ENCODE measurements around the gene PRR11.
"Not testable (repeated sequence)": the region's sequence is repeated elsewhere in the genome, so short reads cannot be mapped to it uniquely, and the experiment has no call there.

Gene PRR11

DNA sequence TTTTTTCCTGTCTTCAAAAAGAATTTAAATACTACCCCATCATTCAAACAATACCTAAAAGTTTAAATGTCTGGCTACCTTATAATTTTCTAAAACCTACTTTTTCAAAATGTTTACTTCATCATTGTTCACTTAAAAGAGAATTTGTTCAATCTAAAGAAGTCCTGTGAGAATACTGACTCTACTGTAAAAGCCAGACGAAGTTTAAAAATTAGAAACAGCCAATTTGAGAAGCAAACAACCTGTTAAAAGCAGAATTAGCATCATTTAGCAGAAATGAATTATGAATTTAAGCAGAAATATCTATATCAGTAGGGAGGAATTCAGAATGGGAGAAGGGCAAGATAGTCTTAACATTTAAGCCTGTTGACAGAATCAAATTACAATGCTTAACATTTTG, 2.6 kb upstream of the PRR11 start:
- DNase-seq (ENCODE audit: low spot score): no peak

DNA sequence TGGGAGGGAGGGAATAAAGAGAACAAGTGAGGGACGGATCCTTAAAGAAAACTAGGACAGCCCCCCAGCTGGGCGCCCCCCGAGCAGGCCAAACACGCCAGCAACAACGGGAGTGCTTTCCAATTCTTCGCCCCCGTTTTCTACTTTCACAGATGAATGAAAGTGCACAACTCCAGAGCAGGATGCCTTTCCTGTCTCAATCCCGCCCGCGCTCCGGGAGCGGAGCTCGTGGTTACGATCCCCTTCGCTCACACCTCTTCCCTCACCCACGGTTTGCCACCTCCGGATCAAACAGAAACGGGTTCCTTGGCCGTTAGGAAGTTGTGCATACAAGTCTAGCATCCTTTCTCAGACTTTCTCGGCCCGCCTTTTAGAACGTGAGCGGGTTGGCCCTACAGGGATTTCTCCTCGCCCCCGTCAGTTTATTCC, 1.2 kb upstream of the PRR11 start:
- DNase-seq (ENCODE audit: low spot score): peak; percentile 60

DNA sequence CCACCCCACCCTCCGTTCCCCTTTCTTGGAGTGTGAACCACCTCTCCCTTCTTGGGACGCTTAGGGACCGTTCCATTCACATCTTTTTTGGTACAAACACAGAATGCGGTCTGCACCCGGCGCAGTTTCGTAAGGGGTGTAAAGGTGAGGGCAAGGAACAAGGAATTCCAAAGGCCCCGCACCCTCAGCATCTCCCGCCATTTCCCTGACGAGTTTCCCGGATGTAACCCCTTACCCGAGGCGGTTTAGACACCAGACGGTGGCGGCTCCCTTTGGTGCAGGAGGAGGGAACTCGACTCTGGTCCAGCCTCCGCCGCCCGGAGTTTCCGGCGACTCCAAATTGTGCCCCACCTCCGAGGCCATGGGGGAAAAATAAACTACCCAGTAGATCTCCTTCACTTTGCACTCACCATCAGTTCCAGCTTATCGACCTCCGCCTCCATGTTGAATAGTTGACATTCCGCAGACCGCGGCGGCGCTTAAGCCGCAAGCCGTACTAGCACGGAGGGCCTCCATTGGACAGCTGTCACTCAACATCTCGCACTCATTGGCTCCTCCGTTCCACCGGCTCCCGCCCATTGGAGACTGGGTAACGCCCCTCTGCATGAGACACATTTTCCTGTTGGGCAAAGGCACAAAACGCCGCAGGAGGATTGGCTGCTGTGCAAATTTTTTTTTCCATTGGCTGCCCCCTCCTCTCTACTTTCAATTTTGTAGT, 666 bp upstream of the PRR11 start, which contains the start of gene SKA2:
TSS of gene SKA2 (minus strand) at position 466 of the 718 bp plus-strand sequence. CDS start at position 443, 23 bp downstream.
- DNase-seq (ENCODE audit: low spot score): no peak

DNA sequence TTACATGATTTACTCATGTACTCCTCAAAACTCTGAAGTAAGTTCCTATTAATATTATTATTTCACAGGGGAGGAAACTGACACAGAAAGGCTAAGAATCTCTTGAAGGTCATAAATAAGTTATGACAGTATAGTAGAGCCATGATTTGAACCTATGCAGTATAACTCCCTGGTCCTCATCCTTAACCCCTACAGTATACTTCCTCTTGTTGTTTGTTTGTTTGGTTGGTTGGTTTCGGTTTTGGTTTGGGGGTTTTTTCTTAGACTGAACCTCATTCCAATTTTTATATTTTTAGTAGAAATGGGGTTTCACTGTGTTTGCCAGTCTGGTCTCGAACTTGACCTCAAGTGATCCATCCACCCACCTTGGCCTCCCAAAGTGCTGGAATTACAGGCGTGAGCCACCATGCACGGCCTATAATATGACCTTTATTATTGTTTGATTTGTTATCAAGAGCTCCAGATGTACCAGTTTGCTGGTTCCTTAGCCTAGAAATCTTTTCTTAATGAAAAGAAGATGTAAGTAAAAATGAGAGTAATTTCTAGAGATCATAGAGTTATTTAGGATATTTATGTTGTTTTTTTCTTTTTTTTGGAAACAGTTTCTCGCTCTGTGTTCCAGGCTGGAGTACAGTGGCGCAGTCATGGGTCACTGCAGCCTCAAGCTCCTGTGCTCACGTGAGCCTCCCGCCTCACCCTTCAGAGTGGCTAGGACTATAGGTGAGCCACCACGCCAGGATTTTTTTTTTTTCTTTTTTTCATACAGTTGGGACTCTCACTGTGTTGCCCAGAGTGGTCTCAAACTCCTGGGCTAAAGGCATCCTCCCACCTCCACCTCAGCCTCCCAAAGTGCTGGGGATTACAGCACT, 4.8 kb downstream of the PRR11 start:
- peak; percentile 21 for DNase-seq (ENCODE audit: low spot score)

DNA sequence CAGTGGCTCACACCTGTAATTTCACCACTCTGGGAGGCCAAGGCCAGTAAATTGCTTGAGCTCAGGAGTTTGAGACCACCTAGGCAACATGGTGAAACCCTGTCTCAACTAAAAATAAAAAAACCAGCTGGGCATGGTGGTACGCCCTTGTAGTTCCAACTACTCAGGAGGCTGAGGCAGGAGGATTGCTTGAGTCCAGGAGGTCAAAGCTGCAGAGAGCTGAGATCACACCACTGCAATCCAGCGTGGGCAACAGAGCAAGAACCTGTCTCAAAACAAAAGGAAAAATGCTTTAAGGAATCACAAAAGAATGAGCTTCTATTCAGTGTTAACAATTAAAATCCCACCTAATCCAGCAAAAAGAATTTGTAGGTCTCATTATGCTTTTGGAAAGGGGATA, 5.9 kb downstream of the PRR11 start:
- no peak for DNase-seq (ENCODE audit: low spot score)

DNA sequence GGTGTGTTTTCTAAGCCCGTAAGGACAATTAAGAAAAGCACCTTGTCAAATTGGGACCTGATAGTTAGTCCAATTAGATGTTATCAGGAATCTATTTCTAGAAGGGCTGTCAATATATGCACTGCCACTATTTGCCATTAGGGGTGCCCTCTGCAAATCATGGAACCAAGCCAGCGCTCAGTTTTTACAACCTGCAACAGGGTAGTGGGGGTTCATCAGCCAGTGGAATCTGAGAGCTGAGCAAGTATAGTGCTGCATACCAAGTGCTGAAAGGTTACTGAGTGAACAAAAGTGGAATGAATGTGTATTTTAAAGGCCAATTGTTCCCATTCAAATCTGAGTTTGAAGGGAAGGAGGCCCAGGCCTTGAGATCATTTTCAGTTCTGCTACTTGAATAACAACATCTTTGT, 10.4 kb downstream of the PRR11 start:
- no peak for DNase-seq (ENCODE audit: low spot score)

DNA sequence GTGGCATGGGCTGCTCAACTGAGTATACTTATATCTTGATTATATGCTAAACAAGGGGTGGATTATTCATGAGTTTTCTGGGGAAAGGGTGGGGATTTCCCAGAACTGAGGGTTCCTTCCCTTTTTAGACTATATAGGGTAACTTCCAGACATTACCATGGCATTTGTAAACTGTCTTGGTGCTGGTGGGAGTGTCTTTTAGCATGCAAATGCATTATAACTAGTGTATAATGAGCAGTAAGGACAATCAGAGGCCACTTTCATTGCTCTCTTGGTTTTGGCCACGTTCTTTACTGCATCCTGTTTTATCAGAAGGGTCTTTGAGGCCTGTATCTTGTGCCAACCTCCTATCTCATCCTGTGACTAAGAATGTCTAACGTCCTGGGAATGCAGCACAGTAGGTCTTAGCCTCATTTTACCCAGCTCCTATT, 12.0 kb downstream of the PRR11 start:
- DNase-seq (ENCODE audit: low spot score): peak; percentile 26

DNA sequence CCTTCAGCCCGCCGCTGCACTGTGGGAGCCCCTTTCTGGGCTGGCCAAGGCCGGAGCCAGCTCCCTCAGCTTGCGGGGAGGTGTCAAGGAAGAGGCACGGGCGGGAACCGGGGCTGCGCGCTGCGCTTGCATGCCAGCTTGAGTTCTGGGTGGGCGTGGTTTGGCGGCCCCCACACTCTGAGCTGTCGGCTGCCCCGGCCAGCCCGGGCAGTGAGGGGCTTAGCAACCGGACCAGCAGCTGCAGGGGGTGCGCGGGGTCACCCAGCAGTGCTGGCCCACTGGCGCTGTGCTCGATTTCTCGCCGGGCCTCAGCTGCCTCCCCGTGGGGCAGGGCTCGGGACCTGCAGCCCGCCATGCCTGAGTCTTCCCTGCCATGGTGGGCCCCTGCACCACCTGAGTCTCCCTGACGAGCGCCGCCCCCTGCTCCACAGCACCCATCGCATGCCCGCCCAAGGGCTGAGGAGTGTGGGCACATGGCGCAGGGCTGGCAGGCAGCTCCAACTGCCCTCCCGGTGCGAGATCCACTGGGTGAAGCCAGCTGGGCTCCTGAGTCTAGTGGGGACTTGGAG, 17.0 kb downstream of the PRR11 start:
- DNase-seq (ENCODE audit: low spot score): no peak

DNA sequence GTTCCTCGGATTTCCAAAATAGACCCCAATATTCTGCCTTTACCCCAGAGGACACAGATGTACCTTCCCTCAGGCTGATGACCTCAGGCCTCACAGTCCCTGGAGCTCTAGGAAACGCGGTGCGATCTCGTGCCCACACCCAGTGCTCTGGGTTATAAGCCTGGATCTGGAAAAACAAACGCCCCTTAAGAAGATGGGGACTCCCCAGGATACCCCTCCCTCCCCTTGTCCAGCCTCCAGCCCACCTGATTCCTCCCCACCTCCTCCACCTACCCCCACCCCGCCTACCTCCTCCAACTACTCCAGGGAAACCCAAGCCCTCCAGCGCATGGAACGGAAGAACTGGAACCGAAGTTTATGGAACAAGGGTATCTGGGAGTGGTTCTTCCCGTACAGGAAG, 19.1 kb downstream of the PRR11 start:
- DNase-seq (ENCODE audit: low spot score): no peak

DNA sequence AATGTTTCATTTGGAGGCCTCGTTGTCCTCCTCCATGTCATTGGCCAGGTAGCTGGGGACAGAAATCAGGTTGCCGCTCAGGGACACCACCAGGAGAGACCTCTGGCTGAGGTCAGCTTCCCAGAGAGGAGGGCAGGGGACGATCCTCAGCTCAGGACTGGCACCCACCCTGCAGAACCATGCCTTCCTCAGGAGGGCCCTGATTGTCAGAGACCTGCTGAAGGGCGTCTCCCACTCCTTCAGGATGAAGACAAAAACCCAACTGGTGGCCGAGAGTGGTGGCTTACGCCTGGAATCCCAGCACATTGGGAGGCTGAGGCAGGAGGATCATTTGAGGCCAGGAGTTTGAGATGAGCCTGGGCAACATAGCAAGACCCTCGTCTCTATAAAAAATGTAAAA, 19.5 kb downstream of the PRR11 start:
- no peak for DNase-seq (ENCODE audit: low spot score)

DNA sequence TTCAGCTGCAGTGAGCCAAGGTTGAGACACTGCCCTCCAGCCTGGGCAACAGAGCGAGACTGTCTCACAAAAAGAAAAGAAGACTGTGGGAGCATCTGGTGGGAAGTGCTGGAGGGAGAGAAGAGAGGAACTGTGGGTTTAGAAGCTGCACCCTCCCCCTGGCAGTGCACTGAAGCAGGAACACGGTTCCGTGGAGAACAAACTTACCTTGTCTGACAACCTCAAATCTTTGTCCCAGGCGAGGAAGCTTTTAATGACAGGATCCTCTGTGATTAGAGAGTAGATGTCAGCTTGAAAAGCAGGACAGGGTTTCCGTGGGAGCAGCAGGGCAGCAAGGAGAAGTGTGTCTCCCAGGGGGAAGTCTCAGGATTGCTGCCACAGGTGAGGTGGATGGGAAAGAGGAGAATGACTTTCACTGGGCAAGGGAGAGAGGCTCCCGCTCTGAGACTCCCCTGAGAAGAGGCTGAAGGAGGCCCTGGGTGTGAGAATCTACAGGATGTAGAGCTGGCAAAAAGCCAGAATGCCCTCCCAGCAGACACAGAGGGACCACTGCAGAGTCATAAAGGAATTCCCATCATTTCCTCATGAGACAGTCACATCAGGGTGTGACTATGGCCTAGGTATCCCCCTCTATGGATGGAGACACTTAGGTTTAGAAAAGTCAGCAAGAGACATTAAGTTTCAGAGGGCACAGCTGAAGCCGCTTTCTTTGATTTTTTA, 22.9 kb downstream of the PRR11 start:
- DNase-seq (ENCODE audit: low spot score): peak; percentile 59

DNA sequence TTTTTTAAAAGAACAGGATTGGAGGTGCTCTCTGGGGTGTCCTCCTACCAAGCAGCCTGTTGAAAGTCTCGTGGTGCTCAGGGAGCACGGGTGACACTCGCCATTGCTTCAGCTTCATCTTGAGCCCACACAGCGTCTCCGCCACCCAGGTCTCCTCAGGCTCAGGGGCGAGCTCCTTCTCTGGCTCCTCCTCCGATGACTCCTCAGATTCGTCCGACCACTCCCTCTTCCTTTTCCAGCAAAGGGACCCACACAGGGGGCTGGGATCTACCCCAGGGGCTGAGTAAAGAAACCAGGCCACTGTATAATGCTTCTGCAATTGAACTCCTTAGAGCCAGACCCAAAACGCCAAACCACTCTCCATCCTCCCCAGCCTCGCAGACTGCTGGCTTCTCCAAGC, 24.1 kb downstream of the PRR11 start:
- DNase-seq (ENCODE audit: low spot score): not testable (repeated sequence)

DNA sequence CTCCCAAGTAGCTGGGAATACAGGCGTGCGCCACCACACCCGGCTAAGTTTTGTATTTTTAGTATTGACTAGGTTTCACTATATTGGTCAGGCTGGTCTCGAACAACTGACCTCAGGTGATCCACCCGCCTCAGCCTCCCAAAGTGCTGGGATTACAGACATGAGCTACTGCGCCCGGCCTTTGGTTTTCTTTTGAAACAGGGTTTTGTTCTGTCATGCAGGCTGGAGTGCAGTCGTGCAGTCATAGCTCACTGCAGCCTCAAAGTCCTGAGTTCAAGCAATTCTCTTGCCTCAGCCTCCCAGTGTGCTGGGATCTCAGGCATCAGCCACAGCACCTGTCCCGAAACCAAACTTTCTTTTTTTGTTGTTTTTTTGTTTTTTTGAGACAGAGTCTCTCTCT, 25.1 kb downstream of the PRR11 start:
- DNase-seq (ENCODE audit: low spot score): no peak

DNA sequence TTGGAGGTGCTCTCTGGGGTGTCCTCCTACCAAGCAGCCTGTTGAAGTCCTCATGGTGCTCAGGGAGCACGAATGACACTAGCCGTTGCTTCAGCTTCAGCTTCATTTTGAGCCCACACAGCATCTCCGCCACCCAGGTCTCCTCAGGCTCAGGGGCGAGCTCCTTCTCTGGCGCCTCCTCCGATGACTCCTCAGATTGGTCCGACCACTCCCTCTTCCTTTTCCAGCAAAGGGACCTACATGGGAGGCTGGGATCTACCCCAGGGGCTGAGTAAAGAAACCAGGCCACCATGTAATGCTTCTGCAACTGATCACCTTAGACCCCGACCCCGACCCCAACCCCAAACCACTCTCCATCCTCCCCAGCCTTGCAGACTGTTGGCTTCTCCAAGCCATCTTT, 25.9 kb downstream of the PRR11 start:
- DNase-seq (ENCODE audit: low spot score): no peak

DNA sequence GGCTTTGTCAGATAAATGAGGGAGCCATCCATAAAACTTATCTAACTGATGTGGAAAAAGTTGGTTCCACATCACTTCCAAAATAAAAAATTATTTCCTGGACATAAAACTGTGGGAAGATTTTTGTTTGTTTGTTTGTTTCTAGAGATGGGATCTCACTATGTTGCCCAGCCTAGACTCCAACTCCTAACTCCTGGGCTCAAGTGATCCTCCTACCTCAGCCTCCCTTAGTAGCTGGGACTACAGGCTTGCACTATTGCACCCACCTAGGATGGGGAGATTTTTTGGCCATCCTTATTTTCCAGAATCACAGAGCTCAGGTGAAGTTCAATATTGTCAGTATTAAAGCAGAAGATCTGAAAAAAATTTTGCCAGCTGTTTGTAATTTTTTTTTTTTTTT, 30.5 kb downstream of the PRR11 start:
- DNase-seq (ENCODE audit: low spot score): no peak

DNA sequence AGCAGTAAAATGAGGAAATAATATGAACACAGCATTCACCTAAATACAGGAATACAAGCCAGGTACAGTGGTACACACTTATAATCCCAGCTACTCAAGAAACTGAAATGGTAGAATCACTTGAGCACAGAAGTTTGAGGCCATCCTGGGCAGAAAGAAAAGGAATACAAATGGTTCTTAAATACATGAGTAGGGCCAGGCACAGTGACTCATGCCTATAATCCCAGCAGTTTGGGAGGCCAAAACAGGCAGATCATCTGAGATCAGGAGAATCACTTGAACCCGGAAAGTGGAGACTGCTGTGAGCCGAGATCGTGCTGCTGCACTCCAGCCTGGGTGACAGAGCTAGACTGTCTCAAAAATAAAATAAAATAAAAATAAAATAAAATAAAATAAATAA, 31.3 kb downstream of the PRR11 start:
- no peak for DNase-seq (ENCODE audit: low spot score)

DNA sequence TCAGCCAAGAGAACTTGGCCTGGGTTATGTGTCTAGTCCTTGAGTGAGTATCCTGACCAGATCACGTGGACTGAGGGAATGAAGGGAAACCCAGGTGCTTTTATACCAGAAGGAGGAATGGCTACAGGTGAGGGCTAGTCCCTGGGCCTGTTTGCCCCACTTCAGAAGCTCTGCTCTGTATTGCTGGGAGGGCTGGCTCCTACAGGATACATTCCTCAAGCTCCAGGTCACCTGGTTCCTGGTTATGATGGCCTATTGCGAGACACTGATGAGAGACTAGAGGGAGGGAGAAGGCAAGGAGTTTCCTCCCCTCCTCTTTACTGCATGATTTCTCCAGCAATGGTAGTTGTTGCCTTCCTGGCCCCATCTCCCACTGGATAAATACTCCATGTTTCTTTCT, 35.3 kb downstream of the PRR11 start:
- no peak for DNase-seq (ENCODE audit: low spot score)

DNA sequence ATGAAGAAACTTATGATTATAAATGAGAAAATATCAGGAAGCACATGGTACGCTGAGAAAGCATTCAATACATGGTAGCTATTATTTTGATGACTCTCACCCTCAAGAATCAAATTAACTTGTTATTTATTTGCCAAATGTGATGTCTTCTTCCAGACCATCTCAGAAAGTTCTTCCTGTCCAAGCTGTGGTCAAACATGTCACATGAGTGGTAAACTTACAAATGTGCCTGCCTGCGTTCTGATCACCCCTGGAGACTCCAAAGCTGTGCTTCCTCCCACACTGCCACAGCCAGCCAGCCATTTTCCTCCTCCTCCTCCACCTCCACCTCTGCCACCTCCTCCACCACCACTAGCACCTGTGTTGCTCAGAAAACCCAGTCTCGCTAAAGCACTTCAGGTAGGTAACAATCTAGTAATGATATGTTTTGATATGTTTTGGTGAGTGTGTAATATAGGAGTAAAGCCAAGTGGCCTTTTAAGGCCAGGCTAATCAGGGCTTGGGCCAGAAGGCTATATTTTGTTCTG, 37.9 kb downstream of the PRR11 start:
- no peak for DNase-seq (ENCODE audit: low spot score)

DNA sequence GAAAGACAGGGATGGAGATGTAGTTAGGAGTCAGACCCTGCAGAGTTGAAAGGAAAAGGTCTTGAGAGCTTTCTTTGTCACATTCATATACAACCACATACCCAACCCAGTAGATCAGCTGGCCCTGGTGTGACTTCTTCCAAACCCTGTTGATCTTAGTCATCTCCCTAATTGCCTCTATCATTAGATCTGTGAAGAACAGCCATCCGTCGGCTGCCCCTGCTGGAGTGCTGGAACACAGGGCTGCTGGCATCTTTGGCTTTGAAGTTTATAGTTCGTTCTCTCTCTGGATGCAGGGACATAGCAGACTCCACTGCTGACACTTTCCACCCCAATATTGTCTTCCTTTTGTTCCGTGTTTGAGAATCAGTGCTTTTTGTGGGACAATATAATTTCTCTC, 43.9 kb downstream of the PRR11 start:
- DNase-seq (ENCODE audit: low spot score): no peak

DNA sequence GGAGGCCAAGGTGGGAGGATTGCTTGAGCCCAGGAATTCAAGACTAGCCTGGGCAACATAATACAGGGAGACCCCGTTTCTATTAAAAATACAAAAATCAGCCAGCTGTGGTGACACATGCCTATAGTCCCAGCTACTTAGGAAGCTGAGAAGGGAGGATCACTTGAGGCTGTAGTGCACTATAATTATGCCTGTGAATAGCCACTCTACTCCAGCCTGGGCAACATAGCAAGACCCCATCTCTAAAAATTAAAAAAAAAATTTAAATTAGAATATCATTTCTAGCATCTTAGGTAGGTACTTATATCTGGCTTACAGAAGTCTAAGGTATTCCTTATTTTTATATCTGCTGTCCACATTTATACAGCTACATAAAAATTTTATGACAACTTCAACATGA, 46.8 kb downstream of the PRR11 start:
- DNase-seq (ENCODE audit: low spot score): no peak

DNA sequence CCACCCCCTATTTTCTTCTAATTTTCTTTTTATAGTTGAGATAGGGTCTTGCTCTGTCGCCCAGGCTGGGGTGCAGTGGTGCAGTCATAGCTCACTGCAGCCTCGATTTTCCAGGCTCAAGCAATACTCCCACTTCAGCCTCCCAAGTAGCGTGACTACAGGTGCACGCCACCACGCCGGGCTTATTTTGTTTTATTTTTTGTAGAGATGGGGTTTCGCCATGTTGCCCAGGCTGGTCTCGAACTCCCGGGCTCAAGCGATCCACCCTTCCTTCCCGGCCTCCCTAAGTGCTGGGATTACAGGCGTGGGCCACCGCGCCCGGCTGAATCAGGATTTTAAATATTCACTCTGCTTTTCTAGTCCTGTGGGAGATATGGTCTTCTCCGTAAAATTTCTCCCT, 63.8 kb downstream of the PRR11 start:
- no peak for DNase-seq (ENCODE audit: low spot score)

DNA sequence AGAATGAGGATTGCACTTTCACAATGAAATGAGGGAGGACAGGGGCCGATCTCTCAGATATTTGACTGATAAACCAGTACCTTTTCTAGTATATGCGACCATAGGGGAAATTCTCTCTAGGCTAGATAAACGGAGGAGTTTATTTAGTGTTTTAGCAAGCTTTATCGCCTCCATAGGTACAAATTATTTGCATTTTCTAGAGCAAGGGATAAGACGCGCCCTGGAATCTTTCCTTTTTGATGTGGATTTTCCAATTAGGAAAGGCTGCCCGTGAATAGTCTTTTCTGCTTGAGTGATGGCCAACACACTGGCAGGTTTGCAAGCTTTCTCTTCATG, 64.4 kb downstream of the PRR11 start:
- no peak for DNase-seq (ENCODE audit: low spot score)
